A549 (cell line): ENCODE data around the gene ZNF580.

Experiments used
- CEBPB ChIP-seq, 2 experiments: fragments of >200 bp in 1 of 2; sonication (Bioruptor Twin) in 1 of 2; formaldehyde crosslinking in 1 of 2; IDR thresholded peaks; 2 replicates each; pipeline ENCODE4 v1.6.1; 2012 to 2016
- EP300 ChIP-seq, 2 experiments: fragments of >200 bp; sonication (Bioruptor Twin); formaldehyde crosslinking; IDR thresholded peaks; 2 replicates in 1 of 2; 3 replicates in 1 of 2; pipeline ENCODE4 v1.6.1; 2016 to 2017
- HDAC2 ChIP-seq: fragments of 200-600 bp; sonication (generic); IDR thresholded peaks from 2 replicates; pipeline ENCODE4 v1.6.1; 2016
- HMGXB4 ChIP-seq: fragments of 250-450 bp; sonication (Bioruptor Pico); IDR thresholded peaks from 2 replicates; pipeline ENCODE4 v1.5.0; 2021; ENCODE audit warnings: mild to moderate bottlenecking, moderate library complexity, borderline replicate concordance
- JUNB ChIP-seq: fragments of >200 bp; sonication (Bioruptor Twin); formaldehyde crosslinking; IDR thresholded peaks from 2 replicates; pipeline ENCODE4 v1.6.1; 2016
- MAFK ChIP-seq: fragments of 450-650 bp; IDR thresholded peaks from 2 replicates; pipeline ENCODE4 v1.6.1; 2014; ENCODE audit not compliant: partially characterized antibody
- MAX ChIP-seq: IDR thresholded peaks from 2 replicates; pipeline ENCODE4 v1.6.1; 2012
- MAZ ChIP-seq: fragments of 150-350 bp; IDR thresholded peaks from 2 replicates; pipeline ENCODE4 v1.6.1; 2014; ENCODE audit warnings: antibody characterized with exemption, low read depth, low read length, borderline replicate concordance
- POLR2A ChIP-seq: IDR thresholded peaks from 2 replicates; pipeline ENCODE4 v1.6.1; 2012; ENCODE audit warnings: mild to moderate bottlenecking, low read length
- POLR2AphosphoS2 ChIP-seq: conservative IDR thresholded peaks from 2 replicates; pipeline ENCODE4 v1.6.1; 2012; ENCODE audit warnings: low read length, improper control_type of control experiment, inconsistent platforms
- RCOR1 ChIP-seq: fragments of 150-350 bp; IDR thresholded peaks from 2 replicates; pipeline ENCODE4 v1.6.1; 2014; ENCODE audit warnings: antibody characterized with exemption, low read length, low read depth
- ZC3H11A ChIP-seq: fragments of 450-650 bp; IDR thresholded peaks from 2 replicates; pipeline ENCODE4 v1.6.1; 2014; ENCODE audit warnings: antibody characterized with exemption, mild to moderate bottlenecking
- TF ChIP-seq, protein P1 (sequence below): fragments of >200 bp; sonication (Bioruptor Twin); formaldehyde crosslinking; IDR thresholded peaks from 3 replicates; pipeline ENCODE4 v1.5.1; 2016

DNA sequence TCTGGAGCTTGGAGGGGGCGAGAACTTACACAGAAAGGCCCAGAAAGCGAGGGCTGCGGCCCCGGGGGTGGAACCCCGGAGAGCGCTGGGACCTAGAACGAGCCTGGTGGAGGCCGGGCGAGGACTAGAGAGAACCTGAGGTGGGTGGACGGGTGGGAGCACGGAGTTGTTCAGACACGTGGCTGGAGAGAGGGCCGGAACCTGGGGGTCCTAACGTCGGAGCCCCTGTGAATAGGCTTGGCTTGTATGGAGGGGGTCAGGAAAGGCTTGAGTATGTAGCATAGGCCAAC, 3.0 kb downstream of the ZNF580 start:
- TF ChIP-seq POLR2A: no peak
- TF ChIP-seq MAX: no peak
- TF ChIP-seq CEBPB (IDR thresholded peaks at IDR 0.05): no peak
- TF ChIP-seq, protein P1, sequence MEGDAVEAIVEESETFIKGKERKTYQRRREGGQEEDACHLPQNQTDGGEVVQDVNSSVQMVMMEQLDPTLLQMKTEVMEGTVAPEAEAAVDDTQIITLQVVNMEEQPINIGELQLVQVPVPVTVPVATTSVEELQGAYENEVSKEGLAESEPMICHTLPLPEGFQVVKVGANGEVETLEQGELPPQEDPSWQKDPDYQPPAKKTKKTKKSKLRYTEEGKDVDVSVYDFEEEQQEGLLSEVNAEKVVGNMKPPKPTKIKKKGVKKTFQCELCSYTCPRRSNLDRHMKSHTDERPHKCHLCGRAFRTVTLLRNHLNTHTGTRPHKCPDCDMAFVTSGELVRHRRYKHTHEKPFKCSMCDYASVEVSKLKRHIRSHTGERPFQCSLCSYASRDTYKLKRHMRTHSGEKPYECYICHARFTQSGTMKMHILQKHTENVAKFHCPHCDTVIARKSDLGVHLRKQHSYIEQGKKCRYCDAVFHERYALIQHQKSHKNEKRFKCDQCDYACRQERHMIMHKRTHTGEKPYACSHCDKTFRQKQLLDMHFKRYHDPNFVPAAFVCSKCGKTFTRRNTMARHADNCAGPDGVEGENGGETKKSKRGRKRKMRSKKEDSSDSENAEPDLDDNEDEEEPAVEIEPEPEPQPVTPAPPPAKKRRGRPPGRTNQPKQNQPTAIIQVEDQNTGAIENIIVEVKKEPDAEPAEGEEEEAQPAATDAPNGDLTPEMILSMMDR: no peak
- TF ChIP-seq POLR2AphosphoS2: no peak
- TF ChIP-seq HDAC2: no peak
- no peak for TF ChIP-seq MAZ
- TF ChIP-seq EP300 (IDR thresholded peaks at IDR 0.05): no peak
- TF ChIP-seq RCOR1: no peak
- TF ChIP-seq ZC3H11A: no peak
- no peak for TF ChIP-seq JUNB
- TF ChIP-seq HMGXB4: no peak
- no peak for TF ChIP-seq MAFK
